Liver (tissue), 9 donors: ENCODE results near the gene GOLGA5. TPM values are rescaled to one million over a fixed set of nuclear protein-coding genes. Genes with fewer than 3 reads are reported as not detected.

ENCODE experiments used
- DNase-seq: peaks from one replicate; pipeline ENCODE4 v3.0.0-alpha.2; 2017; ENCODE audit warnings: low spot score
- H3K27ac ChIP-seq, 2 donors: one replicate each; pipeline ENCODE4 v1.7.0; 2013; ENCODE audit warnings: inconsistent platforms in 2 of 2, low read length in 2 of 2, control low read depth in 1 of 2, low read depth in 1 of 2, mild to moderate bottlenecking in 1 of 2
- H3K27me3 ChIP-seq, 4 donors: one replicate each; pipeline versions ENCODE4 v1.6.1 to v1.7.0; 2013; ENCODE audit warnings: low read length in 3 of 4, inconsistent platforms in 1 of 4, mild to moderate bottlenecking in 1 of 4, moderate library complexity in 1 of 4; ENCODE audit not compliant: control insufficient read depth in 4 of 4, insufficient read depth in 4 of 4
- H3K36me3 ChIP-seq, 4 donors: one replicate each; pipeline versions ENCODE4 v1.6.1 to v1.7.0; 2013; ENCODE audit warnings: low read length in 3 of 4, mild to moderate bottlenecking in 3 of 4, low read depth in 1 of 4, moderate library complexity in 1 of 4; ENCODE audit not compliant: control insufficient read depth in 4 of 4, insufficient read depth in 3 of 4
- H3K4me1 ChIP-seq, 4 donors: one replicate each; pipeline versions ENCODE4 v1.6.1 to v1.7.0; 2013; ENCODE audit warnings: low read length in 3 of 4, mild to moderate bottlenecking in 3 of 4, moderate library complexity in 1 of 4; ENCODE audit not compliant: control insufficient read depth in 4 of 4, insufficient read depth in 4 of 4
- H3K4me3 ChIP-seq, 3 donors: one replicate each; pipeline versions ENCODE4 v1.6.1 to v1.7.0; 2013; ENCODE audit warnings: low read length in 3 of 3, control low read depth in 1 of 3, low read depth in 1 of 3, mild to moderate bottlenecking in 1 of 3
- H3K9ac ChIP-seq, 2 donors: one replicate each; pipeline ENCODE4 v1.7.0; 2013; ENCODE audit warnings: low read length in 2 of 2, mild to moderate bottlenecking in 2 of 2, moderate library complexity in 2 of 2, control low read depth in 1 of 2, low read depth in 1 of 2
- H3K9me3 ChIP-seq, 4 donors: one replicate each; pipeline versions ENCODE4 v1.6.1 to v1.7.0; 2013; ENCODE audit warnings: low read length in 3 of 4; ENCODE audit not compliant: control insufficient read depth in 4 of 4
- ATF3 ChIP-seq: IDR thresholded peaks from 2 replicates; pipeline ENCODE4 v1.6.1; 2016; ENCODE audit warnings: antibody characterized with exemption
- CTCF ChIP-seq: fragments of 150-350 bp; IDR thresholded peaks from 2 replicates; pipeline ENCODE4 v1.5.1; 2017; ENCODE audit warnings: improper control_type of control experiment, low read depth, low read length; ENCODE audit not compliant: missing input control
- EGR1 ChIP-seq, 2 donors: IDR thresholded peaks; 2 replicates each; pipeline ENCODE4 v1.6.1; 2016 to 2018; ENCODE audit warnings: antibody characterized with exemption in 2 of 2, low read depth in 2 of 2
- FOXA1 ChIP-seq: IDR thresholded peaks from 2 replicates; pipeline ENCODE4 v1.6.1; 2016; ENCODE audit warnings: antibody characterized with exemption
- GABPA ChIP-seq, 2 donors: IDR thresholded peaks in 1 of 2; conservative IDR thresholded peaks in 1 of 2; 2 replicates each; pipeline ENCODE4 v1.6.1; 2016; ENCODE audit warnings: antibody characterized with exemption in 2 of 2, mild to moderate bottlenecking in 1 of 2, moderate library complexity in 1 of 2
- HNF4A ChIP-seq, 2 donors: conservative IDR thresholded peaks; 2 replicates each; pipeline ENCODE4 v1.6.1; 2016; ENCODE audit warnings: antibody characterized with exemption in 2 of 2, mild to moderate bottlenecking in 2 of 2
- HNF4G ChIP-seq: IDR thresholded peaks from 2 replicates; pipeline ENCODE4 v1.6.1; 2016; ENCODE audit warnings: antibody characterized with exemption
- JUND ChIP-seq, 2 donors: IDR thresholded peaks; 2 replicates each; pipeline ENCODE4 v1.6.1; 2016; ENCODE audit warnings: antibody characterized with exemption in 2 of 2
- MAX ChIP-seq: IDR thresholded peaks from 2 replicates; pipeline ENCODE4 v1.6.1; 2016; ENCODE audit warnings: antibody characterized with exemption
- NR2F2 ChIP-seq: IDR thresholded peaks from 2 replicates; pipeline ENCODE4 v1.6.1; 2016; ENCODE audit warnings: antibody characterized with exemption
- RAD21 ChIP-seq, 2 donors: IDR thresholded peaks; 2 replicates each; pipeline ENCODE4 v1.6.1; 2016; ENCODE audit warnings: antibody characterized with exemption in 2 of 2, mild to moderate bottlenecking in 2 of 2
- REST ChIP-seq: IDR thresholded peaks from 2 replicates; pipeline ENCODE4 v1.6.1; 2016; ENCODE audit warnings: antibody characterized with exemption, mild to moderate bottlenecking
- RXRA ChIP-seq, 2 donors: IDR thresholded peaks; 2 replicates each; pipeline ENCODE4 v1.6.1; 2017 to 2018; ENCODE audit warnings: antibody characterized with exemption in 2 of 2, mild to moderate bottlenecking in 1 of 2
- SP1 ChIP-seq: IDR thresholded peaks from 2 replicates; pipeline ENCODE4 v1.6.1; 2018; ENCODE audit warnings: antibody characterized with exemption, mild to moderate bottlenecking
- TAF1 ChIP-seq: conservative IDR thresholded peaks from 2 replicates; pipeline ENCODE4 v1.6.1; 2016; ENCODE audit warnings: antibody characterized with exemption, mild to moderate bottlenecking
- YY1 ChIP-seq: IDR thresholded peaks from 2 replicates; pipeline ENCODE4 v1.6.1; 2016; ENCODE audit warnings: antibody characterized with exemption, mild to moderate bottlenecking
- ZBTB33 ChIP-seq: IDR thresholded peaks from 2 replicates; pipeline ENCODE4 v1.6.1; 2016; ENCODE audit warnings: antibody characterized with exemption
- WGBS: extraction: QIAGEN DNeasy Blood & Tissue Kit; methylation state at CpG from one replicate; pipeline ENCODE4 v1.1.7; 2013; 5-methylcytosine and 5-hydroxymethylcytosine counted together
- polyA plus RNA-seq, 2 donors: library from polyadenylated mRNA; stranded (reverse) in 1 of 2; unstranded in 1 of 2; fragments of 200-250 nt in 1 of 2; fragments of >200 nt in 1 of 2; fragmentation: Nextera tagmentation in 1 of 2; extraction: Ambion mirVana in 1 of 2; gene quantifications; one replicate each; pipeline versions ENCODE4 v1.2.1 to v1.2.3, GENCODE V29; 2013 to 2015
- total RNA-seq, 2 donors: library from RNA; depleted of rRNA; stranded (reverse); fragments of >200 nt; gene quantifications; one replicate each; pipeline ENCODE4 v1.2.3, GENCODE V29; 2014
- donor health status: healthy.
- donor health status: healthy.
- donor health status: healthy.
- donor health status: healthy.
- donor health status: healthy.

GOLGA5 gene
- total and polyA plus RNA-seq, 4 donors, result 19.2 to 39.9 (median 28.2) TPM

- WGBS, result 98% methylated on average over 3 of the region's 3 CpGs
- no peak overlapping the region for H3K9ac ChIP-seq
- no peaks in the 10 kb centered on the region for H3K27me3 ChIP-seq
- H3K4me1 ChIP-seq, result no peaks in the 10 kb centered on the region
- H3K27ac ChIP-seq, result no peak overlapping the region
- H3K4me3 ChIP-seq, result no peak overlapping the region
- no peak for TF ChIP-seq RXRA (IDR thresholded peaks at IDR 0.05)
- no peak for TF ChIP-seq ZBTB33
- no peak for TF ChIP-seq NR2F2
- TF ChIP-seq GABPA (IDR thresholded peaks at IDR 0.05 in 1 of 2, conservative IDR thresholded peaks at IDR 0.05 in 1 of 2), result no peak
- TF ChIP-seq YY1, result no peak
- no peak for TF ChIP-seq FOXA1
- no peak for TF ChIP-seq EGR1 (IDR thresholded peaks at IDR 0.05; ENCODE audit: low read depth in 2 of 2)
- no peak for TF ChIP-seq CTCF
- TF ChIP-seq REST, result no peak
- no peak for TF ChIP-seq SP1
- TF ChIP-seq RAD21 (IDR thresholded peaks at IDR 0.05), result no peak
- TF ChIP-seq JUND (IDR thresholded peaks at IDR 0.05), result no peak
- TF ChIP-seq TAF1, result no peak
- no peak for TF ChIP-seq MAX
- no peak for TF ChIP-seq HNF4A (conservative IDR thresholded peaks at IDR 0.05)
- no peak for TF ChIP-seq ATF3
- TF ChIP-seq HNF4G, result no peak
- H3K36me3 ChIP-seq, result peaks cover 19 to 92% (median 77%) of the 10 kb centered on the region in 4 donors
- DNase-seq, result no peak
- H3K9me3 ChIP-seq, result no peaks in the 10 kb centered on the region
Observed at GRCh38 chr14:92813201-92813600, 19.1 kb downstream of the GOLGA5 start.
